BE2C (cell line): ENCODE results near the gene SCGB2B2.
A peak's percentile ranks its signal among the peaks of the same experiment; 100 is the strongest.
"Not testable (repeated sequence)": the region's sequence is repeated elsewhere in the genome, so short reads cannot be mapped to it uniquely, and the experiment has no call there.

ENCODE experiments used
- DNase-seq: peaks from one replicate; pipeline ENCODE4 v3.0.0-alpha.2; 2020
- H3K27me3 ChIP-seq: fragments of 250-450 bp; sonication (Bioruptor Pico); 2 replicates; pipeline ENCODE4 v1.5.1; 2020; ENCODE audit warnings: mild to moderate bottlenecking
- H3K36me3 ChIP-seq: fragments of 250-450 bp; sonication (Bioruptor Pico); 2 replicates; pipeline ENCODE4 v1.5.1; 2020; ENCODE audit warnings: mild to moderate bottlenecking
- H3K4me1 ChIP-seq: fragments of 250-450 bp; sonication (Bioruptor Pico); 2 replicates; pipeline ENCODE4 v1.5.1; 2020
- H3K4me3 ChIP-seq: 2 replicates; pipeline ENCODE4 v1.5.1; 2011; ENCODE audit warnings: low read depth, low read length
- H3K9me3 ChIP-seq: fragments of 250-450 bp; sonication (Bioruptor Pico); 2 replicates; pipeline ENCODE4 v1.5.1; 2020
- CTCF ChIP-seq: IDR thresholded peaks from 2 replicates; pipeline ENCODE4 v1.5.1; 2012; ENCODE audit warnings: mild to moderate bottlenecking, low read depth, low read length

SCGB2B2 gene

GRCh38 chr19:34667349-34668076 is 9.4 kb downstream of the SCGB2B2 start:
- H3K4me1 ChIP-seq: no peaks in the 10 kb centered on the region
- peak overlapping the region; percentile 28; the same call in 1 of the 2 replicates for H3K4me3 ChIP-seq
- no peak for TF ChIP-seq CTCF
- no peak for DNase-seq
- H3K36me3 ChIP-seq: no peaks in the 10 kb centered on the region
- H3K9me3 ChIP-seq: no peaks in the 10 kb centered on the region
- H3K27me3 ChIP-seq: no peaks in the 10 kb centered on the region

- H3K4me3 ChIP-seq: no peak overlapping the region
- H3K27me3 ChIP-seq: no peaks in the 10 kb centered on the region
- no peak for TF ChIP-seq CTCF
- H3K4me1 ChIP-seq: no peaks in the 10 kb centered on the region
- DNase-seq: no peak
- no peaks in the 10 kb centered on the region for H3K9me3 ChIP-seq
- H3K36me3 ChIP-seq: no peaks in the 10 kb centered on the region
Measured at GRCh38 chr19:34666958-34667265, 10.0 kb downstream of the SCGB2B2 start.

GRCh38 chr19:34666200-34666957 is 10.6 kb downstream of the SCGB2B2 start:
- no peaks in the 10 kb centered on the region for H3K36me3 ChIP-seq
- TF ChIP-seq CTCF: no peak
- H3K9me3 ChIP-seq: no peaks in the 10 kb centered on the region
- H3K27me3 ChIP-seq: no peaks in the 10 kb centered on the region
- H3K4me3 ChIP-seq: no peak overlapping the region
- no peak for DNase-seq
- no peaks in the 10 kb centered on the region for H3K4me1 ChIP-seq

- H3K36me3 ChIP-seq, H3K4me3 ChIP-seq, H3K9me3 ChIP-seq, DNase-seq, H3K4me1 ChIP-seq, H3K27me3 ChIP-seq: not testable (repeated sequence)
Measured at GRCh38 chr19:34665275-34665674, 11.7 kb downstream of the SCGB2B2 start.

GRCh38 chr19:34664870-34665269 is 12.1 kb downstream of the SCGB2B2 start:
- TF ChIP-seq CTCF: no peak
- no peaks in the 10 kb centered on the region for H3K36me3 ChIP-seq

GRCh38 chr19:34664168-34664567 is 12.8 kb downstream of the SCGB2B2 start:
- no peak for DNase-seq
- no peak overlapping the region for H3K4me3 ChIP-seq
- no peaks in the 10 kb centered on the region for H3K36me3 ChIP-seq
- H3K9me3 ChIP-seq: no peaks in the 10 kb centered on the region
- H3K27me3 ChIP-seq: no peaks in the 10 kb centered on the region
- no peaks in the 10 kb centered on the region for H3K4me1 ChIP-seq
- no peak for TF ChIP-seq CTCF

More at GRCh38 chr19:34664870-34665269, 12.1 kb downstream of the SCGB2B2 start:
- Histone ChIP-seq H3K27me3 (no peaks in the 10 kb centered on the region), H3K4me1 (no peaks in the 10 kb centered on the region), H3K4me3 (no peak overlapping the region), H3K9me3 (no peaks in the 10 kb centered on the region)
- DNase-seq: no peak
